GM12878 (cell line): ENCODE measurements around the gene SBNO2. TPM values are rescaled to one million over a fixed set of nuclear protein-coding genes. Genes with fewer than 3 reads are reported as not detected.
A peak's percentile ranks its signal among the peaks of the same experiment; 100 is the strongest.

Experiments
- ATAC-seq: fragments of 200-7000 bp; cut with Tn5 transposase; 3 replicates; pipeline ENCODE4 v1.9.1; 2020; ENCODE audit warnings: mild to moderate bottlenecking, moderate library complexity
- BruUV-seq: library from RNA; stranded (reverse); fragments of 400-500 nt; replicated peaks from 2 replicates; lab custom pipeline; 2021; lab: Mats Ljungman, UMichigan
- CTCF ChIA-PET: fragments of 300-600 bp; sonication (Branson Sonifier 250); formaldehyde crosslinking; extraction: SDS; loops from one replicate; lab custom pipeline; 2021; ENCODE audit warnings: inconsistent platforms; lab: Yijun Ruan, JAX
- POLR2A ChIA-PET: fragments of 350-600 bp; formaldehyde crosslinking; extraction: SDS; loops from one replicate; lab custom pipeline; 2021; ENCODE audit warnings: inconsistent platforms; lab: Charles Lee
- RAD21 ChIA-PET: fragments of 300-600 bp; sonication (Branson Sonifier 250); formaldehyde crosslinking; loops from one replicate; lab custom pipeline; 2023; ENCODE audit warnings: antibody characterized with exemption; ENCODE audit not compliant: unreplicated experiment; lab: Charles Lee
- SMC1A ChIA-PET: fragments of 300-600 bp; sonication (Branson Sonifier 250); formaldehyde crosslinking; loops from one replicate; lab custom pipeline; 2023; ENCODE audit not compliant: unreplicated experiment, uncharacterized antibody; lab: Charles Lee
- DNase-seq: peaks from one replicate; pipeline ENCODE4 v3.0.0-alpha.2; 2011; ENCODE audit warnings: low read depth, low spot score
- FAIRE-seq: peaks from 3 replicates; lab custom pipeline; 2011; peaks lifted over from hg19 to GRCh38; lab: Jason Lieb, UNC
- H2AFZ ChIP-seq: 2 replicates; pipeline ENCODE4 v1.6.0; 2011; ENCODE audit warnings: low read depth, low read length, control low read depth; ENCODE audit not compliant: control insufficient read depth
- H3K27ac ChIP-seq: 2 replicates; pipeline ENCODE4 v1.5.1; 2011; ENCODE audit warnings: control low read depth; ENCODE audit not compliant: control insufficient read depth, insufficient read depth
- H3K27me3 ChIP-seq, 2 experiments: replicated peaks in 1 of 2; 2 replicates each; pipeline versions ENCODE4 v1.6.0 to v1.6.1; 2011; ENCODE audit warnings: low read length in 1 of 2; ENCODE audit not compliant: control insufficient read depth in 2 of 2, insufficient read depth in 2 of 2
- H3K36me3 ChIP-seq, 2 experiments: 2 replicates each; pipeline ENCODE4 v1.5.1; 2011; ENCODE audit warnings: low read length in 1 of 2; ENCODE audit not compliant: control insufficient read depth in 2 of 2, insufficient read depth in 2 of 2
- H3K4me1 ChIP-seq: 2 replicates; pipeline ENCODE4 v1.6.1; 2011; ENCODE audit warnings: mild to moderate bottlenecking, low read length, moderate library complexity, mixed read lengths; ENCODE audit not compliant: control insufficient read depth, insufficient read depth
- H3K4me2 ChIP-seq: 2 replicates; pipeline ENCODE4 v1.6.0; 2011; ENCODE audit warnings: control low read depth; ENCODE audit not compliant: control insufficient read depth, insufficient read depth
- H3K4me3 ChIP-seq: fragments of 200-600 bp; sonication (generic); 2 replicates; pipeline ENCODE4 v1.5.1; 2016
- H3K79me2 ChIP-seq: 2 replicates; pipeline ENCODE4 v1.6.0; 2011; ENCODE audit warnings: low read length; ENCODE audit not compliant: control insufficient read depth, insufficient read depth
- H3K9ac ChIP-seq: 2 replicates; pipeline ENCODE4 v1.8.0; 2011; ENCODE audit warnings: low read length, control low read depth, mixed read lengths; ENCODE audit not compliant: control insufficient read depth, insufficient read depth
- H3K9me3 ChIP-seq: replicated peaks from 3 replicates; pipeline ENCODE4 v1.5.1; 2011; ENCODE audit warnings: mild to moderate bottlenecking, low read length; ENCODE audit not compliant: control insufficient read depth, insufficient read depth
- H4K20me1 ChIP-seq: 2 replicates; pipeline ENCODE4 v1.6.0; 2011; ENCODE audit not compliant: control insufficient read depth, insufficient read depth
- ASH2L ChIP-seq: fragments of 300-600, 200-600 bp; sonication (generic); IDR thresholded peaks from 2 replicates; pipeline ENCODE4 v1.6.1; 2017; ENCODE audit warnings: low read depth, mild to moderate bottlenecking, borderline replicate concordance
- BRCA1 ChIP-seq: IDR thresholded peaks from 2 replicates; pipeline ENCODE4 v1.6.1; 2011; ENCODE audit warnings: low read depth, low read length, improper control_type of control experiment
- CHD2 ChIP-seq: IDR thresholded peaks from 2 replicates; pipeline ENCODE4 v1.6.1; 2011; ENCODE audit warnings: low read depth, low read length, improper control_type of control experiment, borderline replicate concordance
- EZH2 ChIP-seq: IDR thresholded peaks from 2 replicates; pipeline ENCODE4 v1.6.1; 2012; ENCODE audit warnings: low read depth, mild to moderate bottlenecking, control low read depth, inconsistent platforms, low read length, borderline replicate concordance; ENCODE audit not compliant: control insufficient read depth
- LARP7 ChIP-seq: fragments of 450-650 bp; IDR thresholded peaks from 2 replicates; pipeline ENCODE4 v1.6.1; 2017; ENCODE audit warnings: mild to moderate bottlenecking
- MEF2B ChIP-seq: fragments of 450-650 bp; IDR thresholded peaks from 2 replicates; pipeline ENCODE4 v1.6.1; 2018; ENCODE audit warnings: mild to moderate bottlenecking, moderate library complexity; ENCODE audit not compliant: partially characterized antibody, poor library complexity, severe bottlenecking
- MXI1 ChIP-seq: fragments of 150-350 bp; IDR thresholded peaks from 2 replicates; pipeline ENCODE4 v1.6.1; 2011; ENCODE audit warnings: low read depth, mild to moderate bottlenecking, inconsistent platforms, low read length, improper control_type of control experiment
- MYC ChIP-seq: IDR thresholded peaks from 2 replicates; pipeline ENCODE4 v1.6.1; 2011; ENCODE audit warnings: mild to moderate bottlenecking, low read length, moderate library complexity, inconsistent platforms; ENCODE audit not compliant: insufficient read depth, insufficient replicate concordance, insufficient read length, severe bottlenecking
- POLR2AphosphoS2 ChIP-seq: IDR thresholded peaks from 2 replicates; pipeline ENCODE4 v1.6.1; 2011; ENCODE audit warnings: low read depth, mild to moderate bottlenecking, low read length, improper control_type of control experiment, moderate library complexity
- RB1 ChIP-seq: fragments of 450-650 bp; formaldehyde crosslinking; IDR thresholded peaks from 2 replicates; pipeline ENCODE4 v1.6.1; 2017; ENCODE audit warnings: mild to moderate bottlenecking, borderline replicate concordance
- RUNX3 ChIP-seq: IDR thresholded peaks from 2 replicates; pipeline ENCODE4 v1.6.1; 2012; ENCODE audit warnings: low read length, inconsistent platforms
- TCF12 ChIP-seq: IDR thresholded peaks from 2 replicates; pipeline ENCODE4 v1.6.1; 2011; ENCODE audit warnings: low read depth, mild to moderate bottlenecking, low read length
- TCF3 ChIP-seq: IDR thresholded peaks from 2 replicates; pipeline ENCODE4 v1.6.1; 2012; ENCODE audit warnings: low read depth, mild to moderate bottlenecking, low read length, borderline replicate concordance; ENCODE audit not compliant: insufficient read depth
- TCF7 ChIP-seq: IDR thresholded peaks from 2 replicates; pipeline ENCODE4 v1.6.1; 2014; ENCODE audit warnings: antibody characterized with exemption, borderline replicate concordance
- ZSCAN29 ChIP-seq: fragments of 450-650 bp; IDR thresholded peaks from 2 replicates; pipeline ENCODE4 v1.6.1; 2017; ENCODE audit warnings: mild to moderate bottlenecking, moderate library complexity
- WGBS: methylation state at CpG from one replicate; pipeline ENCODE4 v1.1.6; 2016; ENCODE audit warnings: low lambda C conversion rate; ENCODE audit not compliant: insufficient replicate concordance, insufficient coverage; ENCODE audit errors: missing lambda C conversion rate; 5-methylcytosine and 5-hydroxymethylcytosine counted together
- in situ Hi-C: fragments of 300-500 bp; cut with MboI; formaldehyde crosslinking; loops from 9 replicates; pipeline ENCODE4 v1.14.3; 2018; ENCODE audit warnings: mixed read lengths
- intact Hi-C: fragments of 100-400 bp; cut with micrococcal nuclease; formaldehyde crosslinking; loops from one replicate; pipeline ENCODE4 v1.14.2; 2022; ENCODE audit not compliant: unreplicated experiment
- polyA plus RNA-seq, 11 experiments: library from polyadenylated mRNA; depleted of rRNA in 4 of 11; unstranded in 6 of 11; stranded (reverse) in 5 of 11; fragments of >200 nt; fragmentation: Nextera tagmentation in 4 of 11; fragmentation: Illumina TruSeq in 1 of 11; extraction: Ambion mirVana in 4 of 11; extraction: Trizol in 1 of 11; gene quantifications; 1 replicate in 1 of 11; 2 replicates in 10 of 11; pipeline versions ENCODE4 v1.2.1 to v1.2.3, GENCODE V29; 2011 to 2016; ENCODE audit warnings: inconsistent platforms in 2 of 11, missing spikeins in 2 of 11, low read depth in 1 of 11
- total RNA-seq, 4 experiments: library from RNA; depleted of rRNA in 3 of 4; stranded (reverse); fragments of >200 nt in 3 of 4; fragmentation: Illumina TruSeq in 1 of 4; extraction: Trizol in 1 of 4; gene quantifications; 2 replicates each; pipeline versions ENCODE4 v1.2.1 to v1.2.3, GENCODE V29; 2013 to 2021
- TF ChIP-seq, protein P1 (sequence below): fragments of 450-650 bp; conservative IDR thresholded peaks from 2 replicates; pipeline ENCODE4 v1.6.1; 2017; ENCODE audit warnings: mild to moderate bottlenecking, moderate library complexity

The SBNO2 gene
- total and polyA plus RNA-seq, 10 of the 15 experiments (the other 5 are each of a cell fraction or from before 2014, with no cell fraction given): 0.08 to 44.6 (median 5.4) TPM

DNA sequence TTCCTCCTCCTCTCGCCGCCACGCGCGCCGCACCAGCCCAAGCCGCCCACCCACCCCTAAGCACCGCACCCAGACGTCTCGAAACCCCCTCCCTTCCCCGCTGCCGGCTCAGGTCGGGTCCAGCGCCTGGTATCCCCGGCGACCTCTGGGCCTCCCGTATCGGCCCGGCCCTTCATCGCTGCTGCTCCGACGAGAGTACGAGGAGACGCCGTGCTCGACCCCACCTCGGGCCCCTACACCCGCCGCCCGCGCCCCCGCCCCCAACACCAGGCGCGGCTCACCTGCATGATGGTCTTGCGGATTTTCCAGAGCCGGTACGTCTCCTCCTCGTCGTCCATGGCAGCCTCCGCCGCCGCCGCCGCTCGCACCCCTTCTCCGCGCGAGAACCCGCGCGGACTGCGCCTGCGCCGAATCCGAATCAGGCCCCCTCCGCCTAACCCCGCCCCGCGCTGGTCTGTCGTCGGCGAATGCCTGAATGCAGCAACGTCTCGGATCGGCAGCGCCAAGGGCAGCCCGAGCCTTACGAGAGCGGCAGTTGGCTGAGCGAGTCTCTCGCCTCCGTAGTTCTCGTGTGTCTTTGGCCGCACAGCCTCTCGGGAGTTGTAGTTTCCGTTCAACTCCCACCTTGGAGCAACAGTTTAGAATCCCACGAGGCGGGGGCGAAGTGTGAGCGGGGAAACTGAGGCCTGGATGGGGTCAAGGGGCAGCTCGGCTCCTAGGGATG, 78.9 kb downstream of the SBNO2 start, which contains the start of gene POLR2E (continued):
- TF ChIP-seq POLR2AphosphoS2 (no peak), ASH2L (no peak), TCF3 (no peak), MYC (peak; percentile 98), TCF12 (no peak), ZSCAN29 (no peak), TCF7 (no peak), BRCA1 (peak; percentile 85), CHD2 (peak; percentile 99)

DNA sequence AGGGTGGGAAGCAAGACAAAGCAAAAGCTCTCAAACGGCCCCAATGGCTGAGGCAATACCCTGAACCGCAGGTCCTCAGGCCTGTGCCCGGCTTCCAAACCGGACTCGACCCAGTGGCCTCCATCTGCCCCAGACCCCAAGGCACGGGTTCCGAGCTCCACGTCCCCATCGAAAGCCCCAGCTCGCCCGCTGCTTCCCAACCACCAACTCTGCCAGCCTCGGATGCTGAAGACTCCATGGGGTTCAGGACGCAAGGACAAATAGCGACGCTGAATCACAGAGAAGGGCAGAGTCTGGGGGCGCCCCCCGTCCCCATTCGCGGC, 79.5 kb downstream of the SBNO2 start:
- peak overlapping the region; percentile 85 for H3K4me2 ChIP-seq
- ChIA-PET SMC1A (interaction anchor here (0.6 to 1.0 kb wide), 2 partner anchors 8 to 189 kb away, joined by 4 read pairs; no protein-coding TSS in a partner anchor), RAD21 (interaction anchor here (0.5 to 1.7 kb wide), 5 partner anchors 13 to 67 kb away, joined by 3 to 6 read pairs (median 3); partner anchors contain the start of gene ARHGAP45), POLR2A (interaction anchor here (0.9 to 3.1 kb wide), 7 partner anchors 9 to 75 kb away, joined by 3 to 25 read pairs (median 6); partner anchors contain the start of gene GPX4), CTCF (interaction anchor here (0.6 to 1.4 kb wide), 4 partner anchors 14 to 99 kb away, joined by 3 to 6 read pairs (median 3); no protein-coding TSS in a partner anchor)
- TF ChIP-seq RB1 (no peak), MXI1 (no peak), RUNX3 (no peak), EZH2 (no peak), MEF2B (no peak), LARP7 (no peak)
- TF ChIP-seq, protein P1, sequence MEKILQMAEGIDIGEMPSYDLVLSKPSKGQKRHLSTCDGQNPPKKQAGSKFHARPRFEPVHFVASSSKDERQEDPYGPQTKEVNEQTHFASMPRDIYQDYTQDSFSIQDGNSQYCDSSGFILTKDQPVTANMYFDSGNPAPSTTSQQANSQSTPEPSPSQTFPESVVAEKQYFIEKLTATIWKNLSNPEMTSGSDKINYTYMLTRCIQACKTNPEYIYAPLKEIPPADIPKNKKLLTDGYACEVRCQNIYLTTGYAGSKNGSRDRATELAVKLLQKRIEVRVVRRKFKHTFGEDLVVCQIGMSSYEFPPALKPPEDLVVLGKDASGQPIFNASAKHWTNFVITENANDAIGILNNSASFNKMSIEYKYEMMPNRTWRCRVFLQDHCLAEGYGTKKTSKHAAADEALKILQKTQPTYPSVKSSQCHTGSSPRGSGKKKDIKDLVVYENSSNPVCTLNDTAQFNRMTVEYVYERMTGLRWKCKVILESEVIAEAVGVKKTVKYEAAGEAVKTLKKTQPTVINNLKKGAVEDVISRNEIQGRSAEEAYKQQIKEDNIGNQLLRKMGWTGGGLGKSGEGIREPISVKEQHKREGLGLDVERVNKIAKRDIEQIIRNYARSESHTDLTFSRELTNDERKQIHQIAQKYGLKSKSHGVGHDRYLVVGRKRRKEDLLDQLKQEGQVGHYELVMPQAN: no peak
- no peaks in the 10 kb centered on the region for H3K27me3 ChIP-seq
- intact Hi-C loops (no loop called here), in situ Hi-C loops (no loop called here)
- 0% methylated on average over 12 of the region's 19 CpGs for WGBS
- no peak for DNase-seq
- peak overlapping the region; percentile 96 for H3K4me3 ChIP-seq
- BruUV-seq: TSS peak; percentile 77
- peaks cover 15% of the 10 kb centered on the region for H3K4me1 ChIP-seq
- FAIRE-seq: no peak
- peaks cover 24% of the 10 kb centered on the region for H3K79me2 ChIP-seq
- H2AFZ ChIP-seq: no peak overlapping the region
- H3K27ac ChIP-seq: peak overlapping the region; percentile 73
- ATAC-seq: peak; percentile 5; the same call in 2 of the 3 replicates
- peaks cover 0 to 14% of the 10 kb centered on the region in 2 experiments; a peak in 3 of 4 replicates for H3K36me3 ChIP-seq
- no peaks in the 10 kb centered on the region for H4K20me1 ChIP-seq
- peak overlapping the region; percentile 87 for H3K9ac ChIP-seq
- H3K9me3 ChIP-seq: no peaks in the 10 kb centered on the region
